IMR-90 (cell line): Measurements from ENCODE around the gene RAB9B. TPM values are rescaled to one million over a fixed set of nuclear protein-coding genes. Genes with fewer than 3 reads are reported as not detected.

ENCODE experiments used
- ATAC-seq: fragments of 200-7000 bp; cut with Tn5 transposase; 2 replicates; pipeline ENCODE4 v1.9.1; 2020; ENCODE audit warnings: low read depth, mild to moderate bottlenecking, moderate library complexity
- BruUV-seq: library from RNA; stranded (reverse); fragments of 400-500 nt; replicated peaks from 2 replicates; lab custom pipeline; 2021; lab: Mats Ljungman, UMichigan
- CTCF ChIA-PET: fragments of 300-600 bp; formaldehyde crosslinking; extraction: SDS; loops from one replicate; lab custom pipeline; 2021; ENCODE audit warnings: antibody characterized with exemption; lab: Yijun Ruan, JAX
- POLR2A ChIA-PET: fragments of 300-600 bp; sonication (Branson Sonifier 250); formaldehyde crosslinking; loops from one replicate; lab custom pipeline; 2022; ENCODE audit warnings: antibody characterized with exemption; ENCODE audit not compliant: unreplicated experiment; lab: Charles Lee
- DNase-seq: peaks from one replicate; pipeline ENCODE4 v3.0.0; 2013
- H2AFZ ChIP-seq: replicated peaks from 2 replicates; pipeline ENCODE3; 2013; ENCODE audit warnings: low read length, mild to moderate bottlenecking; ENCODE audit not compliant: poor library complexity
- H2AK5ac ChIP-seq: 2 replicates; pipeline ENCODE4 v1.6.1; 2013; ENCODE audit warnings: low read depth, low read length, inconsistent platforms
- H2AK9ac ChIP-seq: replicated peaks from 2 replicates; pipeline ENCODE3; 2013; ENCODE audit warnings: mild to moderate bottlenecking, low read depth, low read length, moderate library complexity; ENCODE audit not compliant: poor library complexity
- H2BK120ac ChIP-seq: 2 replicates; pipeline ENCODE4 v1.6.1; 2013; ENCODE audit warnings: low read depth, low read length, inconsistent platforms
- H2BK15ac ChIP-seq: 3 replicates; pipeline ENCODE4 v1.6.1; 2013; ENCODE audit warnings: low read depth, low read length, inconsistent platforms
- H2BK20ac ChIP-seq: 2 replicates; pipeline ENCODE4 v1.6.1; 2013; ENCODE audit warnings: low read depth, mild to moderate bottlenecking, inconsistent platforms, low read length, moderate library complexity
- H2BK5ac ChIP-seq: 2 replicates; pipeline ENCODE4 v1.6.1; 2013; ENCODE audit warnings: mild to moderate bottlenecking, low read depth, low read length, inconsistent platforms; ENCODE audit not compliant: poor library complexity, severe bottlenecking
- H3K14ac ChIP-seq: replicated peaks from 2 replicates; pipeline ENCODE4 v1.6.1; 2013; ENCODE audit warnings: low read depth, low read length, inconsistent platforms
- H3K18ac ChIP-seq: 2 replicates; pipeline ENCODE4 v1.6.1; 2013; ENCODE audit warnings: low read depth, low read length, control low read depth
- H3K23ac ChIP-seq: 2 replicates; pipeline ENCODE4 v1.6.1; 2013; ENCODE audit warnings: low read depth, low read length, inconsistent platforms
- H3K27ac ChIP-seq: 2 replicates; pipeline ENCODE4 v1.5.1; 2013; ENCODE audit warnings: mild to moderate bottlenecking, control low read depth, low read length; ENCODE audit not compliant: insufficient read depth
- H3K27me3 ChIP-seq: 2 replicates; pipeline ENCODE4 v1.6.1; 2013; ENCODE audit warnings: low read length; ENCODE audit not compliant: control insufficient read depth, insufficient read depth
- H3K36me3 ChIP-seq: 2 replicates; pipeline ENCODE4 v1.6.1; 2013; ENCODE audit warnings: low read length, mixed read lengths; ENCODE audit not compliant: control insufficient read depth, insufficient read depth
- H3K4ac ChIP-seq: 2 replicates; pipeline ENCODE4 v1.6.1; 2013; ENCODE audit warnings: low read depth, low read length, inconsistent platforms
- H3K4me1 ChIP-seq: 2 replicates; pipeline ENCODE4 v1.6.1; 2013; ENCODE audit warnings: low read length, mixed read lengths; ENCODE audit not compliant: control insufficient read depth, insufficient read depth
- H3K4me2 ChIP-seq: 2 replicates; pipeline ENCODE4 v1.6.1; 2013; ENCODE audit warnings: low read depth, mild to moderate bottlenecking, control low read depth, low read length, moderate library complexity
- H3K4me3 ChIP-seq: 2 replicates; pipeline ENCODE4 v1.5.1; 2013; ENCODE audit warnings: low read depth, mild to moderate bottlenecking, control low read depth, low read length, moderate library complexity; ENCODE audit not compliant: insufficient read depth
- H3K56ac ChIP-seq: 2 replicates; pipeline ENCODE4 v1.6.1; 2013; ENCODE audit warnings: low read length, inconsistent platforms; ENCODE audit not compliant: insufficient read depth; ENCODE audit errors: extremely low read depth
- H3K79me1 ChIP-seq, 2 experiments: 2 replicates each; pipeline ENCODE4 v1.6.1; 2013; ENCODE audit warnings: low read length in 2 of 2, inconsistent platforms in 1 of 2, low read depth in 1 of 2
- H3K9ac ChIP-seq: 2 replicates; pipeline ENCODE4 v1.6.1; 2013; ENCODE audit warnings: low read depth, low read length, control low read depth
- H3K9me1 ChIP-seq: 2 replicates; pipeline ENCODE4 v1.6.1; 2013; ENCODE audit warnings: low read length, inconsistent platforms; ENCODE audit not compliant: insufficient read depth
- H3K9me3 ChIP-seq: 2 replicates; pipeline ENCODE4 v1.6.1; 2013; ENCODE audit warnings: low read length; ENCODE audit not compliant: control insufficient read depth, insufficient read depth
- H4K20me1 ChIP-seq: 2 replicates; pipeline ENCODE4 v1.6.1; 2013; ENCODE audit warnings: low read length, inconsistent platforms; ENCODE audit not compliant: insufficient read depth
- H4K5ac ChIP-seq: 2 replicates; pipeline ENCODE4 v1.6.1; 2013; ENCODE audit warnings: mild to moderate bottlenecking, low read depth, low read length, control low read depth
- H4K8ac ChIP-seq, 2 experiments: 2 replicates each; pipeline ENCODE4 v1.6.1; 2013; ENCODE audit warnings: low read depth in 2 of 2, low read length in 2 of 2, control low read depth in 1 of 2, inconsistent platforms in 1 of 2
- H4K91ac ChIP-seq: 2 replicates; pipeline ENCODE4 v1.6.1; 2013; ENCODE audit warnings: low read depth, low read length, inconsistent platforms; ENCODE audit not compliant: insufficient read depth
- CEBPB ChIP-seq: IDR thresholded peaks from 2 replicates; pipeline ENCODE4 v1.6.1; 2012; ENCODE audit warnings: low read depth, low read length, improper control_type of control experiment
- SMC3 ChIP-seq: fragments of 150-350 bp; IDR thresholded peaks from 2 replicates; pipeline ENCODE4 v1.6.1; 2016; ENCODE audit warnings: low read depth, mild to moderate bottlenecking, antibody characterized with exemption, low read length, moderate library complexity
- WGBS, 2 experiments: methylation state at CpG; one replicate each; pipeline versions ENCODE4 v1.1.5 to v1.1.7; 2013; ENCODE audit warnings: missing lambda C conversion rate in 2 of 2; ENCODE audit not compliant: insufficient read length in 1 of 2; ENCODE audit errors: extremely low coverage in 2 of 2; 5-methylcytosine and 5-hydroxymethylcytosine counted together
- dilution Hi-C: fragments of 300-500 bp; cut with HindIII; formaldehyde crosslinking; loops from one replicate; pipeline ENCODE4 v1.14.3; 2018; ENCODE audit warnings: low sequenced_read_pairs; ENCODE audit not compliant: unreplicated experiment
- in situ Hi-C: fragments of 300-500 bp; cut with MboI; formaldehyde crosslinking; loops from 3 replicates; pipeline ENCODE4 v1.14.3; 2019; ENCODE audit warnings: low sequenced_read_pairs, inconsistent platforms, mixed read lengths
- intact Hi-C: fragments of 100-400 bp; cut with micrococcal nuclease; formaldehyde crosslinking; loops from 2 replicates; pipeline ENCODE4 v1.10.0; 2022
- polyA plus RNA-seq, 3 experiments: library from polyadenylated mRNA; depleted of rRNA; stranded (reverse); fragments of >200 nt; gene quantifications; 2 replicates each; pipeline ENCODE4 v1.2.3, GENCODE V29; 2012; ENCODE audit warnings: low replicate concordance in 1 of 3
- total RNA-seq: library from RNA; depleted of rRNA; stranded (reverse); fragments of >200 nt; gene quantifications from 2 replicates; pipeline ENCODE4 v1.2.3, GENCODE V29; 2012

The RAB9B gene
- total and polyA plus RNA-seq, 2 of the 4 experiments (the other 2 are of a cell fraction), result 0.58 to 0.90 TPM

DNA sequence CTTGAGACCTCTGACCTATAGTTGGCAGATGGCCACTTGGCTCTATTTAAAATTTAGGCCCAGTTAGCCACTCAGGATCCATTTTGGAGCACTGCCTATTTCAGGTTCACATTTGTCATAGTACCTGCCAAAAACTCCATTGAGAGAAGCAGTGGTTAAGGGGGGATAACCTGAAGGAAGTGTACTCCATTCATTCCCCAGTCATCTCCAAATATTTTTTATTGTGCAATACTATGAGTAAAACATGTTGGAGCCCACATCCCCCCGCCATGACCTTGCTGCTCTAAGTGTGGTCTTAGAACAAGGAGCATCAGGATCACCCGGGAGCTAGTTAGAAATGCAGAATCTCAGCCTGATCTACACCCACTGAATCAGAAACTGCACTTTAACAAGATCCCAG lies 34.4 kb downstream of the RAB9B start:
- Histone ChIP-seq H4K91ac (no peak overlapping the region), H3K18ac (no peak overlapping the region), H2AFZ (no peak overlapping the region), H3K14ac (no peak overlapping the region), H2AK9ac (no peak overlapping the region), H3K4me2 (no peak overlapping the region), H4K20me1 (no peaks in the 10 kb centered on the region), H3K56ac (no peak overlapping the region), H3K36me3 (no peaks in the 10 kb centered on the region), H3K9me1 (no peaks in the 10 kb centered on the region), H3K4me3 (no peak overlapping the region), H4K5ac (no peak overlapping the region), H3K4me1 (peaks cover 5% of the 10 kb centered on the region; the same call in 1 of the 2 replicates), H3K23ac (no peak overlapping the region), H2AK5ac (no peak overlapping the region), H2BK15ac (no peak overlapping the region), H3K4ac (no peak overlapping the region), H2BK120ac (no peak overlapping the region), H3K27ac (no peak overlapping the region), H3K9ac (no peak overlapping the region), H3K9me3 (no peaks in the 10 kb centered on the region), H3K79me1 (no peaks in the 10 kb centered on the region), H3K27me3 (peaks cover 5% of the 10 kb centered on the region), H2BK5ac (no peak overlapping the region), H2BK20ac (no peak overlapping the region), H4K8ac (no peak overlapping the region)
- DNase-seq (peak; percentile 8), ATAC-seq (no peak)
- CTCF ChIA-PET, result no interaction called here
- dilution Hi-C loops, result no loop called here
- no TSS peak for BruUV-seq
- intact Hi-C loops, result no loop called here
- POLR2A ChIA-PET, result no interaction called here
- TF ChIP-seq SMC3, result no peak
- TF ChIP-seq CEBPB, result peak; percentile 81
- in situ Hi-C loops, result no loop called here
- no CpG with 5 or more reads among the region's 2 CpGs for WGBS, 2 experiments
